Stimulated activated CD8-positive, alpha-beta memory T cell treated with anti-CD3 and anti-CD28 coated beads, Interleukin-12 subunit alpha, Interleukin-12 subunit beta, amount 100 ng/mL, for 4 hours (primary cell): ENCODE results near the gene RAET1E.
"Not testable (repeated sequence)": the region's sequence is repeated elsewhere in the genome, so short reads cannot be mapped to it uniquely, and the experiment has no call there.

Source experiments
- DNase-seq: peaks from one replicate; pipeline ENCODE4 v3.0.0-alpha.2; 2020; ENCODE audit warnings: low read depth

RAET1E gene

DNA sequence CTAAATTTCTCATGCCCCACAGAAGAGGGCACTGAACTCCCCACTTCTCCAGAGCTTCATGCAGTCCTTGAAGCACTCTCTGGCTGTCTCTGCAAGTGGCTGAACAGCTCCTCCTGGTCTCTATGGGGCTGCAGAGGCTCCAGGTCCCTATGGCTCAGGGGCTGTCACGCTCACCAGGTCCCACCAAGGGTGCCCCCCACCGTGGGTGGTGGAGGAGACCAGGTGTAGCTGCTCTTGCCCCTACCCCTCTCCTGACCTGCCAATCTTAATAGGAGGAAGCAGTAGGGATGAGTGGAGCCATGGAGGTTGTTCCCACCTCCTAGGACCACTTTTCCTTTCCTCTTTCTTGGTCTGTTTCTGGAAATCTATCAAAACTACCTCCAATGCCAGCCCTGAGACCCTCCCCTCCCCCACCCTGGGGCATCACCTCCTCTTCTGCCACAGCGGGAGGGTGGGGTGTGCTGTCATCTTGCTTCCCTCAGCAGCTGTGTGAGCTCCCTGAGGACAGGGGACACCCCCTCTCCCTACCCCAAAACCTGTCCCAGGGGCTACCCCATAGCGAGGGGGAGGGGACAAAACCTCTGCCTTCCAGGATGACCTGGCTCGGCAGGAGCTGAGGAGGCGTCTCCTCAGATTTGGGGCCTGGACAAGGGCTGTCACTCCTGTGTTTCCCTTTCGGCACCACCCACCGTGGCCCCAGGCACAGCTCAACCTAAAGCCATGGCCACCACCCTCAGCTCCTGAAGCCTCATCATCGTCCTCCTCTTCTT is 12.0 kb upstream of the RAET1E start:
- no peak for DNase-seq

- not testable (repeated sequence) for DNase-seq
These were observed 10.6 kb upstream of the RAET1E start for GRCh38 chr6:149908480-149908879.

GRCh38 chr6:149907317-149907716 is 9.4 kb upstream of the RAET1E start:
- no peak for DNase-seq

DNA sequence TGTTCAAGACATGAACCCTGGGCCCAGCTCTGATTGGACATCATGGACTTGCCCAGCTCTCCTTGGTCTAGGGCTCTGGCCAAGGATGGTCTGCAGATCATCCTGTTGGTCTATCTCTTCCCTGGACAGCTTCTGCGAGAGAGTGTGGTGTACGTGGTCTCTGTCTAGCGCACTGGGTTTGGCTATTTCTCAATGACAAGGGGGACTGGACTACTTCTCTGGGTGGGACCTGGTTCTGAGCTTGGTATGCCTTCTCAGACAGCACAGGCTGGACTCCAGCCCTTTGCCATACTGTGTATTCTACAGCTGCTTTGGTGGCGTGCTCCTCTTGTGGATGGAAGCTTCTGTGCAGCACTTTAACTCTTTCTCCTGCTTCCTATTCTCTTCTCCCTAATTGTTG is 8.5 kb upstream of the RAET1E start:
- no peak for DNase-seq

DNA sequence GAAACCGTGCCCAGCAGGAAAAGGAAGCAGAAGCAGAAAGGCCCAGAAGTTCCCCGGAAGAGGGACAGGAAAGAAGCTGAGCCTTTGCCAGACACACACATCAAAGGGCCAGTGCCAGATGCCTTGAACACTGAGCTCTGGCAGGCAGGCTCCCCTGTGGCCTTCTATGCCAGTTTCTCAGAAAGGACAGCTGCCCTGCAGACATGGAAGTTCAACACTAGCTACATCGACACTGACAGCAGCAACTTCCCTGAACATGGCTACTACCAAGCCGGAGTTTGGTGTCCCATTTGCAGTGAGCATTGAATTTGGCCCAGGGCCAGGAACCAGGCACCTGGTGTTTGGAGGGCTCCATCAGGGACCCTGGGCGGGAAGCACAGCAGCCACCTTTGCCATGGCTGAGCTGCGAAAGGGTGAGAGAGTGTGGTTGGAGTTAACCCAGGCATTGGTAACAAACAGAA is 8.0 kb upstream of the RAET1E start:
- DNase-seq: no peak

DNA sequence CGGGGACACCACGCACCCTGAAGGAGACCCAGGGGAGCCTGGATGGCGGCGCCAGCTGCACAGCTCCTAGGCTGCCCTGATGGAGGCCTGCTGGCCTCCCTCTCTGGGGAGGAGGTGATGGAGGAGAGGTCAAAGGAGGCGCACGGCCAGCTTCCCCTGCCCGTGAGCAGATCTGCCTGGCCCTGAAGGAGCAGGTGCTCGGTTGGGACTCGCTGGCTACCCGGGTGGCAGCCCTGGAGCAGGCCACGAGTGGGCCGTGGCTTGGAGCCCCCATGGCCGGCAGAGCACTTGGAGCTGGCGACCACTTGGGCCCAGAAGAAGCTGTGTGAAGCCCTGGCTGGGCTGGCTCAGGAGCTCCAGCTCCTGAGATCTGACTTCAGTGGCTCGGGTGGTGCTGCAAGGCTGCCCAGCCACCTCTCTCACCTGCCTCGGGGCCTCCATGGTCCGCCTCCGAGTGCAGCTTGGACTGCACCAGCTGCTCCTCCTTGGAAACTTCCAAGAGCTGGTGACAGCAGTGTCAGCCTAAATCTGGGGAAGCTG is 7.5 kb upstream of the RAET1E start:
- DNase-seq: no peak

- no peak for DNase-seq
These were observed 6.9 kb upstream of the RAET1E start for GRCh38 chr6:149904661-149905370.

DNA sequence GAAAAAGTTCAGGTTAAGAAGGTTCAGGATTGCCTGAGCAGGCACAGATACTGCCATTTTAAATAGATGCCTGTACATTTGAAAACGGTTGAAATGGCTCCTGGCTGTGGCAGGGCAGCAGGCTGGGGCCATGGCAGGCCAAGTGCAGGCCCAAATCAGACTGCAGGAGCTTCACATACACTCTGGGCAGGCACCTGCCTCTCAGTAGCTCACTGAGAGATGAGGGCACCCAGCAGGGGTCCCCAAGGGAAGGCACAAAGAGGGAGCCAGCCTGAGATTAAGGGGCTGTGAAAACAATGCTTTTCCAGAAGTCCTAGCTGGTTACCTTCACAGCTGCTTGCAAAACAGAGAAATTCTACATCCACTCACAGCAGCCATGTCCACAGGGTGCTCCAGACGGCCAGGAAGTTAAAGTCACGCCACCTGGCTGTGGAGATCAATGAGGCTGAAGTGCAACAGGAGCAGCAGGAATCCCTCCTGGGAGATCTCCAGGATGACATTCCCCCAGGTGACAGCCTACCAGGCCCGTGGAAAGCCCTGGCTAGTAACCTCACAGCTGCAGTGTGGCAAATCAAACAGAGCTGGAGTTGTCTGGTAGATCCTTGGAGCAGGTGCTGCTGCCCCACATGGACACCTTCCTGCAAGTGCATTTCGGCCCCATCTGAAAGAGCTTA is 6.2 kb upstream of the RAET1E start:
- no peak for DNase-seq

GRCh38 chr6:149901444-149902140 is 3.7 kb upstream of the RAET1E start:
- DNase-seq: no peak

DNA sequence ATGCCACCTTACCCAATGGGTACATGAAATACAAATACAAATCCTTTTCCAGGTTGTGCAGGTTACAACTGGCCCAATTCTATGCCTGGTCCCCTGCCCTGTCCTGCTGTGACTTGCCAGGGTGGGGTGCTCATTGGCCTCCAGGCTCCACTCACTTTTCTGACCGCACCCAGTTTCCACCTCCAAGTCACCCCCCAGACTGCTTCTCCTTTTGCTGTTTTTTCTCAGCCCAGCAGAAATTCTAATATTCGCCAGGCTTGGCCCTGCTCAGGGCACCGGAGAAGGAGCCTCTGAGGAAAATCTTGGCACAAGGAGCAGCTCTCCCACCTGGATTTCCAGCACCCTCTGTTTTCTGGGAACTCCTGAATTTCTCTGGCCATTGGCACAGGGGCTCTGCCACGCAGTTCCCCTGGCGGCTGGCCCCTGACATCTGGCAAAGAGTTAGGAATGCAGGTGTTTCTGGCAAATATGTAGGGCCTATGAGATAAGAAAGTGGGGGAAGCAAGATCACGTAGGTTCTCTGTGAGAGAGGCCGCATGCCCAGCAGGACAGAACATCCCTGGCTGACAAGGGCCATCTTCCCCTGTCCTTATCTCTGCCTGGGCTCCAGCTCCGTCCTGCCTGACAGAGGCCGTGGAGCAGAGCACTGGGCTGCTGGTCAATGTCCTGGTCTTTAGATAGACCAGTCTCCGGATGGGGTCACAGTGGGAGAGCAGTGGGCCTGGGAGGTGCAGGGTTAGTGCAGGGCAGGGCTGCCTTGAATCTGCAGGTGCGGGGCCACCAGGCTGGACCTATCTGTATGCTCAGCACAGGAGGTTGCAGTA is 2.9 kb upstream of the RAET1E start:
- DNase-seq: no peak

- no peak for DNase-seq
These were observed 2.2 kb upstream of the RAET1E start for GRCh38 chr6:149899926-149900619.

DNA sequence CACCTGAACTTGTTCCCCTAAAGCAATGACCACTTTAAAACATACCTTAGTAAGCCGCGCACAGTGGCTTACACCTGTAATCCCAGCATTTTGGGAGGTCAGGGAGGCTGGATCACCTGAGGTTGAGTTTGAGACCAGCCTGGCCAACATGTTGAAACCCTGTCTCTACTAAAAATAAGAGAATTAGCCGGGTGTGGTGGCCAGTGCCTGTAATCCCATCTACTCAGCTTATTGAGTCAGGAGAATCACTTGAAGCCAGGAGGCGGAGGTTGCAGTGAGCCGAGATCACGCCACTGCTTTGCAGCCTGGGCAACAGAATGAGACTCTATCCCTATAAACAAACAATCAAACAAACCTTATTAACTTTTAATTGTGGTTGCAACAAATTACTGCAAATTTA is 1.6 kb upstream of the RAET1E start:
- DNase-seq: no peak

DNA sequence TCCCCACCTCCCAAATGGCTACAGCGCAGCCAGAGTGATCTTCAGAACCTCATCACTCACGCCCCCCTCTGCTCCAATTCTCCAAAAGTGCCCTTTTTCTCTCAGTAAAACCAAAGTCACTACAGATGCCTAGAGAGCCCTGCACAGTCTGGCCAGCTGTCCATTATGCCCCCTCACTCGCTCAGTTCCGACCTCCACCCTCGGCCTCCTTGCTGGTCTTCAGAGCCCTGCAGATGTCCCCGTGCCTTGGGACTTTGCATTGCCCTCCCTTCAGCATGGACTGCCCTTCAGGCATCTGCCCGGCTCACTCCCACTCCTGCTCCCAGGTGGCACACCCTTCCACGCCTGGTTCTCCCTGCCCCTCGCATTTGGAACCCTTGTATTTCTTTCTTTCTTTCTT is 1.1 kb upstream of the RAET1E start:
- DNase-seq: no peak

DNA sequence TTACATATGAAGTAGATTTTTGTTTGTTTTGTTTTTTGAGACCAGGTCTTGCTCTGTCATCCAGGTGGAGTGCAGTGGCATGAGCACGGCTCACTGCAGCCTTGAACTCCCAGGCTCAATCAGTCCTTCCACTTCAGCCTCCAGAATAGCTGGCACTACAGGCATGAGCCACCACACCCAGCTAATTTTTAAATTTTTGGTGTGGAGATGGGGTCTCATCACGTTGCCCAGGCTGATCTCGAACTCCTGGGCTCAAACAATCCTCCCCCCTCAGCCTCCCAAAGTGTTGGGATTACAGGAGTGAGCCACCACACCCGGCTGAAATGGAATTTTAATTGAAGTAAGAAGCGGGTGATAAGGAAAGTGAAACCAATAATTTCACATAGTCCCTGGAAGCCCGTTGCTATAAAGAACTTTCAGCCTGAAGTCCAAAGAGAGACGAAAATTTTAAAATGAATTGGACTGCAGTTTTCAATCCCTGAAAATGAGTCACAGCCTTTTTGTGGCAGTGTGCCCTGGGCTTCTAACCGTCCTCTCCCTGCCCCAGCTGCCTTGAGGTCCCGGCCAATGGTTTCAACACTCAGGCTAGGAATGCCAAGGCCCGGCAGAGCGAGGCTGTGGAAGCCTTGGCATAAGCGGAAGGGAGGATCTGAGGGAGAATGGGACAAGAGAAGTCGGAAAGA is 757 bp downstream of the RAET1E start:
- DNase-seq: no peak

DNA sequence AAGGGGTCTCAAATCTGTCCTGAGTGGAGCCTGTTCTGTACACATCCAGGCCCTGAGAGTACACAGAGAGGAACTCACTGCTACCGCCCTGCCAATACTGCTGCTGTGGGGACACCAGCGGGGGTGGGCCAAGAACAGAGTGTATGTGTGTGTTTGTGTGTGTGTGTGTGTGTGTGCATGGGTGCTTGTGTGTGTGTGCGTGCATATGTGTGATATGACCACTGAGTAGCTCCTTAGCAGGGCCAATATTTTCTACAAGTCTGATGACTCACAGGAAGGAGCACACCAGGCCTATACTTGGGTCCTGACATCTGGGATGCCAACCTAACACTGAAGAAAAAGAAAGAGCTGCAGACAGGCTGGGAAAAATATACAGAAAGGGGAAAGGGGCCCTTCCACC is 1.4 kb downstream of the RAET1E start:
- no peak for DNase-seq

DNA sequence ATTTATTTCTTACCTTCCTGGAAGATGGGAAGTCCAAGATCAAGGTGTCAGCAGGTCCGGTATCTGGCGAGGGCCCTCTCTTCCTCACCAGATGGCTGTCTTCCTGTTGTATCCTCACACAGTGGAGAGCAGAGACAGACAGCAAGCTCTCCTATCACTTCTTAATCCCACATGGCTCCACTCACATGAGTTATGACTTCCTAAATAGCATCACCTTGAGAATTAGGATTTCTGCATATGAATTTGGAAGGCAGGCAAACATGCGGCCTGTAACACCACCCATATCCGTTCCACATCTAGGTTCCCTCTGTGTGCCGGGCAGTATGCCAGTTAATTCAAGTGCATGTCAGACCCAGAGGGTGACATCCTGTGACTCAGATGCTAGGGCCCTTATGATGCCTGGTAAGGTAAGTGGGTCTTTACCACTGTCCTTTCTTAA is 2.1 kb downstream of the RAET1E start:
- DNase-seq: no peak

- no peak for DNase-seq
These were observed 2.8 kb downstream of the RAET1E start for GRCh38 chr6:149895048-149895590.

- not testable (repeated sequence) for DNase-seq
These were observed 6.0 kb downstream of the RAET1E start for GRCh38 chr6:149891864-149892263.

DNA sequence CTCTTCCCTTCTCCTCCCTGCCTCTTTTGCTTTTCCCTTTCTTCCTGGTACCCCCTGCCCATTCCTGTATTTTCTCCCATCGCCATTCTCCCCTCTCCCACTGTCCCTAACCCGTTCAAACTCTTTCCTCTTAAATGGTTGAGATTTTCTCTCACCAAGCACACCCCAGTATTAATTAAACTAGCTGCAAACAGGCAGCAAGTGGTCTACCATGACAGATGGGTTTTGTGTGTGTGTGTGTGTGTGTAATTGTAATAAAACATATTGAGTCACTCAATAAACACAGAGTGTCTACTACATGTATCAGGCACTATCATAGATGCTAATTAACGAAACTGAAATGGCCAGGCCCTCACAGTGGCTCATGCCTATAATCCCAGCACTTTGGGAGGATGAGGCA is 6.7 kb downstream of the RAET1E start:
- no peak for DNase-seq

DNA sequence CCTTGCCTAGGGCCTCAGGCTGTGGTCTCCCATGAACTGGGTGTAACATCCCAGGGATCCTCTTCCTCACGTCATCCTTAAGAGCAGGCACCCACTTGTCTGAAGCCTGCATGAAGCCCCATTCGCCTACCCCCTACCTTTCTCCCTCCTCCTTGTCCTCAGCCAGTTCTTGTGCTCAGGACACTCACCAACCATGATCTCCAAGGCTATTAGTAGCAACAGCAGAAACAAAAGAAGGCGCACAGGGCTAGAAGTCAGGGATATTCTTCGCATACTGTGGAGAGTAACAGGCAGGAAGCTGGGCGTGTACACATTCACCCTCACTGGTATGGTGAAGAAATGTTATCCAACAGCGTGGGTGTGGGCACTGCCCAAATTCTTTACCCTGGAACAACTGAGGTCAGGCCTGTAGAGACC is 7.3 kb downstream of the RAET1E start:
- no peak for DNase-seq
